Measurements from ENCODE around the gene STAT5B.
"Not testable (repeated sequence)": the region's sequence is repeated elsewhere in the genome, so short reads cannot be mapped to it uniquely, and the experiment has no call there.

Gene STAT5B

DNA sequence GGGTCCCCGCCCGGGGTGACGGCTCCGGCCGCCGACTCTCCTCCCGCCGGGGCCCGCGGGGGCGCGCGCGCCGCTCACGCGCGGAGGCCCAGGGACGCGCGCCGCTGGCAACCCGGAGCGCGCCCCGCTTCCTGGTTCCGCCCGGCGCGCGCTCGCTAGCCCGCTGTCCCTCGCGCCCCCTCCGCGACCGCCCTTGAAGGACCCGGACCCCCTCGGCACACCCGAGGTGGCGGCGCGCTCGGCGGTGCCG, at the start of gene STAT5B:
Gene STAT5B, minus strand, starts transcription at position 33 of the 250 bp plus-strand sequence. CDS start 44,264 bp downstream, outside the sequence.
- no peak for DNase-seq

DNA sequence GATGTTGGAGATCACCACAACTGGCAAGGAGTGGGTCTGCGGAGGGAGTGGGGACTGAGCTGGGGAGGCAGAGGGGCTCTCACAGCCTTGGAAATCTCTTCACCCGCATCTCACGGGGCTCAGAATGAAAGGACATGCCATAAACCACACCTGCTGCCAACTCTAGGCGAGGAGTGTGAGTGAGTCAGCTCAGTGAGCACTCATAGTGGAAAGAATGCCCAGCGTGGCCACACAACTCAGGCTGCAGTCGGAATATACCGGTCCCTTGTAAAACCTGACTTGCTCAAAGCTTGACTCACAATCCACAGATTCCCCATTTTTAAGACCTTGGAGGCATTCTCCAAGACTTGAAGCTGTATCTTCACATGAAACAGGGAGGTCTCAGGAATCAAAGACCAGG, 48.8 kb upstream of the STAT5B start:
- no peak for DNase-seq

DNA sequence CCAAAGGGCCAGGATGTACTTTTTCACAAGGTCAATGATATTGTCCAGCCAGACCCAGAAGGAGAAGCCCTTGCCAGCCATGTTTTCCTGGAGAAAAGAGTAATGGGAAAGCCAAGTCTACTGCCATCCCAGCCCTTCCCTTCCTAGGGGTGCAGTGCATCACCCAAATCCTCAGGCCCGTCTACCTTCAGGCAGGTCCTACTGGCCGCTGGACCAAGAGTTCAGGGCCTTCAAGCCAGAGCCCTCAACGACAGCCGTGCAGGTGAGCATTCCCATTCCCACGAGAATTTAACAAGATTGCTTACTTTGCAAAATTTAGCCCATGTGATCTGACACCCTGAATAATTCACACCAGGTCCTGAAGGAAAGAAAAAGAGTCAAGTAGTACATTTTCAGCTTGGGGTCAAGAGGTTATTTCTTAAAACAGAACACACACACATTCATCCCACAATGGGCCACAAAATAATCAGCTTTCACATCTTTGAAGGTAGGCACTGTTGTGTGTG, 47.1 kb upstream of the STAT5B start:
- no peak for DNase-seq

DNA sequence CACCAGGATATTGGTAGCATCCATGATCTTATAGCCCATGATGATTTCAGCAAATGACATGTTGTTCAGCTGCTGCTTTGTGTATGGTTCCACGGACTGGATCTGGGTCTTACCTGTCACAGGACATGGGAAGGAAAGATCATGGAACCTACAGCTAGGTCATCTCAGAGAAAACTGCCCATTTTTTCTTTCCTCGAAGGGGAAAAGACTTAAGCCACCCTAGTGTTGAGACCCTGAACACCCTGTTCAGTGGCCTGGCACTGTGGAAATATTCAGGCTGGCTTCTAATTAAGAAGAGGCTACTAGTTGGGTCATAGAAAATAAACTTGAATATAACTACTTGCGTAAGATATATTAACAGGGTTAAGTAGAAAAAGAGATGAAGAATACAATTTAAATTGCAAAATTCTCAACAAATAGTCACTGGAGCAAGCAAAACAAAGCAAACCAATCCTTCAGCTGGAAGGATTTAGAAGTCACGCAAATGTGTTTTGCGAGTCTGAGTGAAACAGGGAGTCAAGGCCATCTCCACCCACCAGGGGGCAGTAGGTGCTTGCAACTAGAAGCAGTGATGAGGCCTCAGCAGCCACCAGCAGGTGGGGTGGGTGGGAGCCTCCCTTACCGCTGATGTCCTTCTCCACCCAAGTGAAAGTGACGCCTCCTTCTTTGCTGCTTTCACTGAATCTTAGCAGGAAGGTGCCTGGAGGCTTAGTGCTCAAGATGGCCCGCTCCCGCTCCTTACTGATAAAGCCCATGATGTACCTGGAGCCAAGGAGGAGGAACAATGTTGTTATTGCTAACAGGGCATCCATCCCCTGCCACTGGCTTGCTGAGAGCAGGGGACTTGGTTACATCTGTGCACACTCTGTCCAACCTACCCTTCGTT, 46.4 kb upstream of the STAT5B start:
- peak; percentile 83 for DNase-seq

DNA sequence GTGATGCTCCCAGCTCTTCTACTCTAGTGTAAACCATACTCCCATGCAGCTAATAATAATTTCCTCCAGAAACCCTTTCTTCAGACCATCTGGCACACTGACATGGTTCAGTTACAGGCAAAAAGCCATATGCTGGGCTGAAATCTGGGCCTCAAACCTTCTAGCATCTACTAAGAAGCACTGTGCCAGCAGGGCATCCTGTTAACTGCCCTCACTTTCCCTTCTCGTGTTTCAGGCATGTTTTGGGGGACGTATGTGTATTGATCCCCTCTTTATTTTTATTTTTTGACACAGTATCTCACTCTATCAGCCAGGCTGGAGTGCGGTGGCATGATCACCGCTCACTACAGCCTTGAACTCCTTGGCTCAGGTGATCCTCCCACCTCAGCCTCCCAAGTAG, 45.4 kb upstream of the STAT5B start:
- peak; percentile 79 for DNase-seq

DNA sequence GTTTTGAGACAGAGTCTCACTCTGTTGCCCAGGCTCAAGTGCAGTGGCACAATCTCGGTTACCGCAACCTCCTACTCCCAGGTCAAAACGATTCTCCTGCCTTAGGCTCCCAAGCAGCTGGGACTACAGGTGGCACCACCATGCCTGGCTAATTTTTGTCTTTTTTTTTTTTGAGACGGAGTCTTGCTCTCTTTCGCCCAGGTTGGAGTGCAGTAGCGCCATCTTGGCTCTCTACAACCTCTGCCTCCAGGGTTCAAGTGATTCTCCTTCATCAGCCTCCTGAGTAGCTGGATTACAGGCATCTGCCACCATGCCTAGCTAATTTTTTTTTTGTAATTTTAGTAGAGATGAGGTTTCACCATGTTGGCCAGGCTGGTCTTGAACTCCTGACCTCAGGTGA, 41.8 kb upstream of the STAT5B start:
- DNase-seq = not testable (repeated sequence)

DNA sequence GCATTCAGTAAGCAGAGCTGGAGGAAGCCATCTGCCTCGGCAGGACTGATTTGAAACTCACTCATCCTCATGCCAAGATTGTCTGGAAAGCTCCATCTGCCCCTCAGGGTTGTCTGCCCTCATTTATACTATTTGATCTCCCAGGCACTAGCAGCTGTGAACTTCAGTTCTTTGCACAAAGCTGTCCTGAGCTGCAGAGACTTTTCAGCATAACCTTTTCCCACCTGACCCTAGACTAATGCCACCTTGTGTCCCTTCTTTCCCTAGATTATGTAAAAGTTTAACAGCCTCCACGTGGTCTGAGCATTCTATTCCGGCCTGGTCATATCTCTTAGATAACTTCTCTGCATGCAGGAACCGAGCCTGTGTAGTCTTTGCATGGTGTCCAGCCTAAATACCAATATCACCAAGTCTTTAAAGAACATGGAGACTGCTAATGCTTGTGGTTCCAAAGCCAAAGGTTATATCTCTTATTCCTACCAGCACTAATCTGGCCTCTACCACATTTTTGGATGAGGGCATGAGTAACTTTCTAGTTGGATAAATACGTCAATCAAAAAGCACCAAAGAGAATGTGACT, 41.2 kb upstream of the STAT5B start:
- DNase-seq = peak; percentile 42

DNA sequence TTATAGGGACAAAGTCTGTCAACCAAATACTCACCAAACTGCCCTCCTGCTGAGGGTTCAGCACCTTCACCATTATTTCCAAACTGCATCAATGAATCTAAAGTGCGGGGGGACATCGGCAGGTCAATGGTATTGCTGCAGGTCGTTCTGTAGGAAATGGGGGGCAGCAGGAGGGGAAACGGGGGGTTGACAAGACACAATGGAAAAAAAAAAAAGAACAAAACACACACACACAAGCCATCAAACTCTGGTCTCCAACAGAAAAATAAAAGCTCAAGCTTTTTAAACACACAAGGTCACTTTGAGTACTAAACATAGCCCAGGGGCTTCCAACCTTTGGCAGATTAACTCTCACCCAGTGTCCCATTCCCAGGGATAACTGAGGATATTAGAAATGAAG, 40.6 kb upstream of the STAT5B start:
- no peak for DNase-seq

DNA sequence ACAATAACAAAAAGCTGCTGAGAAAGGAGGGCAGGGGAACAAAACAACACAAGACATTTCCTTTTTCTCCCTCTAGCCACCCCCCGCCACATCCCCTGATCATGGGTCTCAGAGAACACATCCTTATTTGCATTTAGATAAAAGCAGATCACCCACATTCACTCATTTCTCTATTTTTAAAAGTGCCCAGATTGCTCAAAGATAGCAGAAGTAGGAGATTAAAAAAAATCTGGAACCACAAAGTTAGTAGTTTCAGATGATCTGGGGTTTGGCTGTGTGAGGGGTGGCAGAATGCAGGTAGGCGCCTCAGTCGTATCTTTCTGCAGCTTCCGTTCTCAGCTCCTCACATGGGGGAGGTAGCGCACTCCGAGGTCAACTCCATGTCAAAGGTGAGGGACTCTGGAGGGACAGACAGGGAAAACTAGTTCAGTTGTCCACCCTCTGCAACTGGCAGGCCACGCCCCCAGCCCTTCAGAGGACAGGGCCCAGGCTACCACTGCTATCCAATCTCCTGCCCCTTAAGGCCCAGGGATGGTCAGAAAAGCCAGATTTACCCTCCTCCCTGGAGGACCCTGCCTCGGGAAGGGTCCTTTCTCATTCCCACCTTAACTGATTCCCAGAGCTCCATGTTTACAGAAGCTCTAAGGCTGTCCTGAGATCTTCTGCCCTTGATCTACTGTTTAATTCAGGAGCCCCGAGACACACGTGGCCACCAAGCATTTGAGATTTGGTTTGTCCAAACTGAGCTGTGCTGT, 39.4 kb upstream of the STAT5B start:
- DNase-seq = no peak

DNA sequence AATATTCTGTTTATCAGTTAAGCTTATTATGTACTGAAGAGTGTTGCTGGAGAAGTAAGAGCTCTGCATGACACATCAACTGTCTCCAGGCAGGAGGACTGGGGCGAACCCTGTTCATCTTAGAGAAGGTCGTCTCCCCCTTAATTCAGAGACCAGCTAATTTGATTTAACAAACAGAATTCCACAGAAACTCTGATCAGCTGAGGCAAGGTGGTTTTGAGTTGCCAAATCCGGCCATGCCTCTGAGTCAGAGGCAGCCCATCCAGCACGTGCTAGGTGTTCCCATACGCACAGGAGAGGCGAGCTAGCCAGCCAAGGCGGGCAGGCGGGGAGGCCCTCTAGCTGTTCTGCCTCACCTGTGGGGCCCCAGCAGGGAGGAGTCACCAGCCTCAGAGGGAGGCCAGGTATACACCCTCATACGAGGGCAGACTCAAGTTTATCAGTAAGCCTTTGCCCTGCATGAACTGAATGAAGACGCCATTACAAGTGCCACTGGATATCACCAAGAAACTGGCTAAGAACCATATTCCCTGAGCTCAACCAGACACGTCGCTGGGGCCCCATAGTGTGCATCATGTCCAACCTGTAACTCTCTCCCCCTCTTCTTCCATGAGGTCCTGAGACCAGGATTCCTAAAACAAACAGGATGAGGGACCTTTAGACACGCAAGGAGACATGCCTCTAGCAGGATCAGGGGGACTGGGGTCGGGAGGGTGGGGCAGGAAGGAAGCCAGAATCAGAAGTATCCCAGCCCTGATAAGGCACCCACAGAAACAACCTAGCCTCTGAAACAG, 37.8 kb upstream of the STAT5B start:
- DNase-seq = no peak

DNA sequence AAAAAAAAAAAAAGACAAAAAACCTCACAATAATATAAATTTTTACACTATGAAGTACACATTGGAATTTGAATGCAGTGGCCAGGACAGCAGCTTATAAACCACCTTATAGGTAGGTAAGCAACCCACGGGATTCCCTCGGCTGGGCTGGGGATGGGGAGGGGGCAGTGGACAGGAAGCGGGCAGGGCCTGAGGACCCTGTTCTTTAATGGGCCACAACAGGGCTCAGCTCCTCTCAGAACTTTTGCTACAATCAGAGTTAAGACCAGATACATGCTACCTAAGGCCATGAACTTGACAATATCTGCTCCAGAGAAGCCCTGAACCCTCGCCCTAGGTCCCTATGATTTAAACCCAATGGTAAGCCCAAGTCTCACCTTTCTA, 37.2 kb upstream of the STAT5B start:
- no peak for DNase-seq

DNA sequence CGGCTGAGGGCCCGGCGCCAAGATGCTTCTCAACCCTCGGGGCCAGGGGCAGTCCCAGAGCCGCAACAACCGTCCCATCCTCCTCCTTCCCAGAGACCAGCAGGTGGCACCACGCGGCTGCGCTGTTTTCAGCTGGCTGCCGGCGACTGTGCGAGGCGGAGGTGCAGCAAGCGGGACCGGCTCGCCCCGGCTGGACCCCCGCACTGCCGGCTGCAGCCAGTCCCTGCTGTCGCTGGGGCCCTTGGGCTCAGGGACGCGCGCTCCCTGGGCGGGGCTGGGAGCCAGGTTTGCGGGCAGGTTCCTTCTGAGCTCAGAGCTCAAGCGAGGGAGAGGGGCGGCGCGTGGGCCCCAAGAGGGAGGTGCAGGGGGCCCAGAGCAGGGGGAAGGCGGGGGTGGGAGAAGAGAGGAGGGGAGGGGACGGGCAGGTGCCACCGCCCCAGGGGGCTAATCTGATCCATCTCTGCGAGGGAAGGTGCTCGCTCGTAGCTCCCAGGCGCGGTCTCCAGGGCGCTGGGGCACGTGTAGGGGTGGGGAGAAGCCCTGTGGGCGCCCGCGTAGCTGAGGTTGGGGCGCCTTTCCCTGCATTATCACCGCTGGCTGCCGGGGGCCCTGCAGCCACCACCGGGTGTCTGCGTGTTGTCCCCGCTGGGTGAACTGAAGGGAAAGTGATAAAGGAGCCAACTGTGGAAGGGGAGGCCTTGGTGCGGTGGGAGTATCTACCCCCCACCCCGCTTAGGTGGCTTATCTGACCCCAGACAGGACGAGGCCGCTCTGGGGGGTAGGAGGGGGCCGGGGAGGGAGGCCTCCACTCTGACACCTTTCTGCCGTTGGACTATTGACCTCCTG, 36.3 kb upstream of the STAT5B start:
- DNase-seq = peak; percentile 70

DNA sequence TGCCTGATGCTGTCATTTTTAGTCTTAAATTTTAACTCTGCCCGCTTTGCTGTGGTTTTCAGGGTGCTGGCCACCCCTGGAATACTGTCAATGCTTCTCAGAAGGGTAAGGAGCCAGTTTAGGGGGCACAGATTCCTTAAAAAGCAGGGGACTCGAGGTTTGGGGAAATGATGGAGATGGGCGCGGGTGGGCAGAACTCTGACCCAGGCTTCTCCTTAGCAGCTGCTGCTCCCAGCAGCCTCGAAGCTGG, 35.8 kb upstream of the STAT5B start:
- DNase-seq = no peak

DNA sequence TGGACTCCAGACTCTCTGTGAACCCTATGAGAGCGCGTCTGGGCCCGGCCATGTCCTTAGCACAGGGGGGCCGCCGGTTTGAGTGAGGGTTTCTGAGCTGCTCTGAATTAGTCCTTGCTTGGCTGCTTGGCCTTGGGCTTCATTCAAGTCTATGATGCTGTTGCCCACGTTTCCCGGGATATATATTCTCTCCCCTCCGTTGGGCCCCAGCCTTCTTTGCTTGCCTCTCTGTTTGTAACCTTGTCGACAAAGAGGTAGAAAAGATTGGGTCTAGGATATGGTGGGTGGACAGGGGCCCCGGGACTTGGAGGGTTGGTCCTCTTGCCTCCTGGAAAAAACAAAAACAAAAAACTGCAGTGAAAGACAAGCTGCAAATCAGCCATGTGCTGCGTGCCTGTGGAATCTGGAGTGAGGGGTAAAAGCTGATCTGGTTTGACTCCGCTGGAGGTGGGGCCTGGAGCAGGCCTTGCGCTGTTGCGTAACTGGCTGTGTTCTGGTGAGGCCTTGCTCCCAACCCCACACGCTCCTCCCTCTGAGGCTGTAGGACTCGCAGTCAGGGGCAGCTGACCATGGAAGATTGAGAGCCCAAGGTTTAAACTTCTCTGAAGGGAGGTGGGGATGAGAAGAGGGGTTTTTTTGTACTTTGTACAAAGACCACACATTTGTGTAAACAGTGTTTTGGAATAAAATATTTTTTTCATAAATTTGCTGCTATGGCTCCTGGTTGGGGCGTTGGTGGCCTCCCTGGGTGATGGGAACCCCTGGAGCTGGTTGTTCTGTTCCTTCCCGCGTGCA, 35.2 kb upstream of the STAT5B start:
- no peak for DNase-seq

DNA sequence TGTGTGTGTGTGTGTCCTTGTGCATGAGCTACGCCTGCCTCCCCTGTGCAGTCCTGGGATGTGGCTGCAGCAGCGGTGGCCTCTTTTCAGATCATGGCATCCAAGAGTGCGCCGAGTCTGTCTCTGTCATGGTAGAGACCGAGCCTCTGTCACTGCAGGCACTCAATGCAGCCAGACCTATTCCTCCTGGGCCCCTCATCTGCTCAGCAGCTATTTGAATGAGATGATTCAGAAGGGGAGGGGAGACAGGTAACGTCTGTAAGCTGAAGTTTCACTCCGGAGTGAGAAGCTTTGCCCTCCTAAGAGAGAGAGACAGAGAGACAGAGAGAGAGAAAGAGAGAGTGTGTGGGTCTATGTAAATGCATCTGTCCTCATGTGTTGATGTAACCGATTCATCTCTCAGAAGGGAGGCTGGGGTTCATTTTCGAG, 34.6 kb upstream of the STAT5B start:
- DNase-seq = no peak

DNA sequence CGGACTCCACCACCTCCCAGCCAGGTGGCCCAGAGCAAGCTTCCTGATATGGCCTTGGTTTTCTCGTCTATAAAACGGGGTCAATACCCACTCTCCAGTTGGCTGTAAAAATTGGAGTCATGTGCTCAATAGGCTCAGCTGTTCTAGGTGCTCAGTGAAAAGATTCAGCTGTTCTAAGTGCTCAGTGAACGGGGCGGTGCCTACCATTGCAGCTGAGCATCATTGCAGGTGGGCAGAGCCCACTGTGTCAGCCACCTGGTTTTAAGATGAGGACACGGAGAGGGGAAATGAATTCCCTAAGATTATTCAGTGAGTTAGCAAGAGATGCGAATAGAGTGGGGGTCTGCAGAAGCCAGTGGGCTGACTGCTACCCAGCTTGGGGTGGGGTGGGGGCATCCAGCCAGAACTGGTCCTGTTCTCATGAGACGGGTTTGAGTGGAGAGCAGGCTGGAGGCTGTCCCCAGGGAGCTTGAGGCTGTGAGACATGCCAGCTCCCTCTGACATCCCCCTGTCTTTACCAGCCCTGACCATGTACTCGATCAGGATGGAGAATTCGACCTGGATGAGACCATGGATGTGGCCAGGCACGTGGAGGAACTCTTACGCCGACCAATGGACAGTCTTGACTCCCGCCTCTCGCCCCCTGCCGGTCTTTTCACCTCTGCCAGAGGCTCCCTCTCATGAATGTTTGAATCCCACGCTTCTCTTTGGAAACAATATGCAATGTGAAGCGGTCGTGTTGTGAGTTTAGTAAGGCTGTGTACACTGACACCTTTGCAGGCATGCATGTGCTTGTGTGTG, 34.0 kb upstream of the STAT5B start:
- DNase-seq = no peak

DNA sequence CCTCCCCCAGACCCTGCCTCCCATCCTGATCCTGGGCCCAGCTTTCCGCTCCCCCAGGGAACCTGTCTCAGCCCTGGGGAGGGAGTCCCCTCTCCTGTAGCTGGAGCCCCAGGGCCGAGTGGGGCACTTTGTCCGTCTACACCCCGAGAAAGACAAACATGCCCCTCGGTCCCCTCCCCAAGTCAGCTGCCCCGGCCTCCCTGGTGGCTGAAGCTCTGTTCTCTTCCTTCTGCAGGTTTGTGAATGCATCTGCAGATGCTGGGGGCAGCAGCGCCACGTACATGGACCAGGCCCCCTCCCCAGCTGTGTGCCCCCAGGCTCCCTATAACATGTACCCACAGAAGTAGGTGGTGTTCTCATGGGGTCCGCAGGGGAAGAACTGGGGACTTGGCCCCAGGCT, 33.0 kb upstream of the STAT5B start:
- no peak for DNase-seq

DNA sequence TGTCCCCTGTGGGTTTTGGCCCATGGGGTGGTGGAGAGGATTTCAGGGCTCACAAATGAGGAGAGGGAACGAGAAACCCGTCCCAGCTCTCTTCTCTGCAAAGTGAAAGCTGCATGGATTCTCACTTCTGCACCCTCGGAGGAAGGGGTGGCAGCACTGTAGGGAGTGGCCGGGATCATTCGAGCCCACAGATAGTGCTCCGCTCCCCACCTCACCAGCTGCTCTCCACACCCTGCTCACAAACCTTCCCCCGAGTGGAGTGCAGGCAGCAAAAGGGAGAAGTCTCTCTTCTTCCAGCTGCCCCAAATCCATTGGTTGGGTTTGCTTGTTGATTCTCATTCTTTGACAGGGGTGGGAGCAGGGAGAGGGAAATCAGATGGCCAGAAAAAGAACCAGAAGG, 32.3 kb upstream of the STAT5B start:
- no peak for DNase-seq

DNA sequence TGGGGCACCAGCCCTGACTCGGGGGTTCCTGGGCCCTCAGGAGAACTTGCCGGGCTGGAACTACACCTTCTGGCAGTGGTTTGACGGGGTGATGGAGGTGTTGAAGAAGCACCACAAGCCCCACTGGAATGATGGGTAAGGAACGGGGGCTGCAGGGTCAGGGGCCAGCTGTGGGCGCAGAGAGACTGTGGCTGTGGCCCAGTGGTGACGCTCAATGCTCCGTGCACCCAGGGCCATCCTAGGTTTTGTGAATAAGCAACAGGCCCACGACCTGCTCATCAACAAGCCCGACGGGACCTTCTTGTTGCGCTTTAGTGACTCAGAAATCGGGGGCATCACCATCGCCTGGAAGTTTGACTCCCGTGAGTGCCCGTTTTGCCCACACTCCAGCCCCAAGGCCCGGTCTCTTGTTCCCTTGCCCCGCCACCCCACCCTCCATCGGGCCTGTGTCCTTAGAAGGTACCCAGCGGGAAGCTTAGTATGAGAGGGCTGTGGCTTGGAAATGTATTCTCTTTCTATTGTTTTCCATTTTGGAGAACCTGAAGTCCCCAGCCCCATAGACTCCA, 31.3 kb upstream of the STAT5B start:
- no peak for DNase-seq

DNA sequence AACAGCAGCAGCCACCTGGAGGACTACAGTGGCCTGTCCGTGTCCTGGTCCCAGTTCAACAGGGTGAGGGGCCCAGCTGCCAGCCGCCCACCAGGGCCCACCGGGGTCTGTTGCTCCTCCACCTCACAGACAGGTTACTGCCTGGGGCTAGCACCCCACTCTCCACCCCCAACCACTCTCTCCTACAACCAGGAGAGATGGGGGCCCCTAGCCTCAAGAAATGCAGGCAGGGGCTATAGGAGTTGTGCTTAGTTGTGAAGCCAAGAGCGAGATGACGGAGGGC, 30.1 kb upstream of the STAT5B start:
- no peak for DNase-seq
